SU-DHL-6 (cell line): Measurements from ENCODE around the gene ZNF584.
"Not testable (repeated sequence)": the region's sequence is repeated elsewhere in the genome, so short reads cannot be mapped to it uniquely, and the experiment has no call there.

Experiments used
- EZH2phosphoT487 ChIP-seq: fragments of 200-600 bp; sonication (generic), shearing (Covaris generic); conservative IDR thresholded peaks from 2 replicates; pipeline ENCODE4 v1.6.1; 2018; ENCODE audit warnings: mild to moderate bottlenecking, antibody characterized with exemption, low read length, moderate library complexity, mixed read lengths
- TF ChIP-seq, protein P1 (sequence below): fragments of 200-600 bp; sonication (generic); IDR thresholded peaks from one replicate; pipeline ENCODE4 v1.5.1; 2017; ENCODE audit warnings: antibody characterized with exemption, mild to moderate bottlenecking, low read length, moderate library complexity; ENCODE audit not compliant: insufficient read depth, poor library complexity, severe bottlenecking

DNA sequence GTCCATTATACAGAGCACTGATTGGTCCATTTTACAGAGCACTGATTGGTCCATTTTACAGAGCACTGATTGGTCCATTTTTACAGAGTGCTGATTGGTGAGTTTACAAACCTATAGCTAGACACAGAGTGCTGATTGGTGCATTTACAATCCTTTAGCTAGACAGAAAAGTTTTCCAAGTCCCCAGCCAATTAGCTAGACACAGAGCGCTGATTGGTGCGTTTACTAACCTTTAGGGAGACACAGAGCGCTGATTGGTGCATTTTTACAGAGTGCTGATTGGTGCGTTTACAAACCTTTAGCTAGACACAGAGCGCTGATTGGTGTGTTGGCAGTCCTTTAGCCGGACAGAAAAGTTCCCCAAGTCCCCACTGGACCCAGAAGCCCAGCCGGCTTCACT, 34.5 kb downstream of the ZNF584 start:
- TF ChIP-seq, protein P1, sequence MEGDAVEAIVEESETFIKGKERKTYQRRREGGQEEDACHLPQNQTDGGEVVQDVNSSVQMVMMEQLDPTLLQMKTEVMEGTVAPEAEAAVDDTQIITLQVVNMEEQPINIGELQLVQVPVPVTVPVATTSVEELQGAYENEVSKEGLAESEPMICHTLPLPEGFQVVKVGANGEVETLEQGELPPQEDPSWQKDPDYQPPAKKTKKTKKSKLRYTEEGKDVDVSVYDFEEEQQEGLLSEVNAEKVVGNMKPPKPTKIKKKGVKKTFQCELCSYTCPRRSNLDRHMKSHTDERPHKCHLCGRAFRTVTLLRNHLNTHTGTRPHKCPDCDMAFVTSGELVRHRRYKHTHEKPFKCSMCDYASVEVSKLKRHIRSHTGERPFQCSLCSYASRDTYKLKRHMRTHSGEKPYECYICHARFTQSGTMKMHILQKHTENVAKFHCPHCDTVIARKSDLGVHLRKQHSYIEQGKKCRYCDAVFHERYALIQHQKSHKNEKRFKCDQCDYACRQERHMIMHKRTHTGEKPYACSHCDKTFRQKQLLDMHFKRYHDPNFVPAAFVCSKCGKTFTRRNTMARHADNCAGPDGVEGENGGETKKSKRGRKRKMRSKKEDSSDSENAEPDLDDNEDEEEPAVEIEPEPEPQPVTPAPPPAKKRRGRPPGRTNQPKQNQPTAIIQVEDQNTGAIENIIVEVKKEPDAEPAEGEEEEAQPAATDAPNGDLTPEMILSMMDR = not testable (repeated sequence)
- TF ChIP-seq EZH2phosphoT487 = not testable (repeated sequence)
